Testis (tissue), 3 donors: ENCODE measurements around the gene MOCS2. TPM values are rescaled to one million over a fixed set of nuclear protein-coding genes. Genes with fewer than 3 reads are reported as not detected.

Experiments
- DNase-seq: peaks from one replicate; pipeline ENCODE4 v3.0.0-alpha.2; 2019
- H3K27ac ChIP-seq, 2 donors: fragments of 200-600 bp; sonication (generic); one replicate each; pipeline ENCODE4 v1.5.1; 2019
- H3K27me3 ChIP-seq: fragments of 200-600 bp; sonication (generic); one replicate; pipeline ENCODE4 v1.5.1; 2019
- H3K36me3 ChIP-seq: fragments of 200-600 bp; sonication (generic); one replicate; pipeline ENCODE4 v1.5.1; 2017; ENCODE audit warnings: low read depth; ENCODE audit errors: missing control alignments
- H3K4me1 ChIP-seq: fragments of 200-600 bp; sonication (generic); one replicate; pipeline ENCODE4 v1.5.1; 2019
- H3K4me3 ChIP-seq, 2 donors: fragments of 200-600 bp; sonication (generic); one replicate each; pipeline ENCODE4 v1.5.1; 2017 to 2019
- H3K9me3 ChIP-seq: fragments of 200-600 bp; sonication (generic); one replicate; pipeline ENCODE4 v1.5.1; 2017
- POLR2A ChIP-seq: fragments of 450-650 bp; IDR thresholded peaks from one replicate; pipeline ENCODE4 v1.6.1; 2017; ENCODE audit warnings: antibody characterized with exemption, mild to moderate bottlenecking, moderate library complexity
- WGBS, 2 donors: methylation state at CpG; one replicate each; pipeline ENCODE4 v1.1.5; 2018; 5-methylcytosine and 5-hydroxymethylcytosine counted together
- intact Hi-C: fragments of 100-400 bp; cut with DNase I; formaldehyde crosslinking; loops from one replicate; pipeline ENCODE4 v1.15.1; 2023; ENCODE audit warnings: low total_unique reads
- polyA plus RNA-seq: library from polyadenylated mRNA; stranded (reverse); fragments of 350-450 nt; fragmentation: Illumina TruSeq; extraction: RNeasy Lipid Tissue Mini Kit (QIAGEN cat#74804); gene quantifications from one replicate; pipeline ENCODE4 v1.2.3, GENCODE V29; 2014; ENCODE audit warnings: low read depth, low replicate concordance; ENCODE audit not compliant: insufficient read depth
- total RNA-seq, 2 donors: library from RNA; depleted of rRNA; stranded (reverse); fragments of >200 nt; gene quantifications; one replicate each; pipeline ENCODE4 v1.2.3, GENCODE V29; 2016
- TF ChIP-seq, protein P1 (sequence below), 3 experiments: fragments of 450-650 bp in 2 of 3; fragments of 200-600 bp in 1 of 3; sonication (generic) in 1 of 3; IDR thresholded peaks; one replicate each; pipeline ENCODE4 v1.5.1; 2016 to 2019; ENCODE audit warnings: antibody characterized with exemption in 3 of 3, mild to moderate bottlenecking in 2 of 3, moderate library complexity in 1 of 3

Gene MOCS2
- total and polyA plus RNA-seq, 3 donors from 2014 or later: 39.6 to 46.1 (median 45.6) TPM

DNA sequence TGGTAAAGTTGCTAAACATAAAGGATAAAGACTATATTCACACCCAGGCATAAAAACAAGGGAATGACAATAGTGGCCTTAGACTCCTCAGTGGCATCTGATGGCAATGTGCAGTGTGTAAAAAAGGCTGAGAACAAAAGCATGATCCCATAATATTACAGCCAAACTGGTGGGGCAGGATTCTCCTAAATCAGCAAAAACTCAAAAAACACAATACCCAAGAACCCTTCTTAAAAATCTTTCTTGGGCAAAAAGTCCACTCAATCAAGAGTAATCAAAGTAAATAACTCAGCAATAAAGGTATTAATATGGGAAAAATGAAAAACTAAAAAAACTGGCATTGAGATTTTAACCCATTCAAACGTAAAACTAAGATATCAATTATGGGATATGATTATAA is 1.6 kb upstream of the MOCS2 start:
- no peak for DNase-seq
- Histone ChIP-seq H3K4me3 (no peak overlapping the region), H3K27ac (no peak overlapping the region), H3K9me3 (no peaks in the 10 kb centered on the region), H3K36me3 (no peaks in the 10 kb centered on the region), H3K4me1 (peaks cover 7% of the 10 kb centered on the region), H3K27me3 (no peaks in the 10 kb centered on the region)
- WGBS, 2 donors: 87 to 91% methylated on average over 1 of the region's 1 CpG
- intact Hi-C loops: no loop called here
- TF ChIP-seq, protein P1, sequence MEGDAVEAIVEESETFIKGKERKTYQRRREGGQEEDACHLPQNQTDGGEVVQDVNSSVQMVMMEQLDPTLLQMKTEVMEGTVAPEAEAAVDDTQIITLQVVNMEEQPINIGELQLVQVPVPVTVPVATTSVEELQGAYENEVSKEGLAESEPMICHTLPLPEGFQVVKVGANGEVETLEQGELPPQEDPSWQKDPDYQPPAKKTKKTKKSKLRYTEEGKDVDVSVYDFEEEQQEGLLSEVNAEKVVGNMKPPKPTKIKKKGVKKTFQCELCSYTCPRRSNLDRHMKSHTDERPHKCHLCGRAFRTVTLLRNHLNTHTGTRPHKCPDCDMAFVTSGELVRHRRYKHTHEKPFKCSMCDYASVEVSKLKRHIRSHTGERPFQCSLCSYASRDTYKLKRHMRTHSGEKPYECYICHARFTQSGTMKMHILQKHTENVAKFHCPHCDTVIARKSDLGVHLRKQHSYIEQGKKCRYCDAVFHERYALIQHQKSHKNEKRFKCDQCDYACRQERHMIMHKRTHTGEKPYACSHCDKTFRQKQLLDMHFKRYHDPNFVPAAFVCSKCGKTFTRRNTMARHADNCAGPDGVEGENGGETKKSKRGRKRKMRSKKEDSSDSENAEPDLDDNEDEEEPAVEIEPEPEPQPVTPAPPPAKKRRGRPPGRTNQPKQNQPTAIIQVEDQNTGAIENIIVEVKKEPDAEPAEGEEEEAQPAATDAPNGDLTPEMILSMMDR (IDR thresholded peaks at IDR 0.05): no peak
- no peak for TF ChIP-seq POLR2A

DNA sequence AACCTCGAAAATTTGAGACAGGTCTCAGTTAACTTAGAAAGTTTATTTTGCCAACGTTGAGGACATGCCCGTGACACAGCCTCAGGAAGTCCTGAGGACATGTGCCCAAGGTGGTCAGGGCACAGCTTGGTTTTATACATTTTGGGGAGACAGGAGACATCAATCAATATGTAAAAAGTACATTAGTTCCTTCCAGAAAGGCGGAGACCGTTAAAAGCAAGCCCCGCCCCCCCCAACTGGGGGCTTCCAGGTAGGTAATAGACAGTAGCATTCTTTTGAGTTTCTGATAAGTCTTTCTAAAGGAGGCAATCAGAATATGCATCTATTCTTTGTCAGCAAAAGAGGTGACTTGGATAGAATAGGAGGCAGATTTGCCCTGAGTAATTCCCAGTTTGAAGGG is 599 bp upstream of the MOCS2 start:
- no peak for DNase-seq
- H3K36me3 ChIP-seq: no peaks in the 10 kb centered on the region
- no peak for TF ChIP-seq POLR2A
- TF ChIP-seq, protein P1 (IDR thresholded peaks at IDR 0.05): no peak
- H3K4me3 ChIP-seq: peak overlapping the region; percentile 59 to 84
- intact Hi-C loops: no loop called here
- peaks cover 7% of the 10 kb centered on the region for H3K4me1 ChIP-seq
- H3K27ac ChIP-seq: peak overlapping the region; percentile 78 to 79
- no peaks in the 10 kb centered on the region for H3K27me3 ChIP-seq
- WGBS, 2 donors: 14% methylated on average over 6 of the region's 6 CpGs
- H3K9me3 ChIP-seq: no peaks in the 10 kb centered on the region

DNA sequence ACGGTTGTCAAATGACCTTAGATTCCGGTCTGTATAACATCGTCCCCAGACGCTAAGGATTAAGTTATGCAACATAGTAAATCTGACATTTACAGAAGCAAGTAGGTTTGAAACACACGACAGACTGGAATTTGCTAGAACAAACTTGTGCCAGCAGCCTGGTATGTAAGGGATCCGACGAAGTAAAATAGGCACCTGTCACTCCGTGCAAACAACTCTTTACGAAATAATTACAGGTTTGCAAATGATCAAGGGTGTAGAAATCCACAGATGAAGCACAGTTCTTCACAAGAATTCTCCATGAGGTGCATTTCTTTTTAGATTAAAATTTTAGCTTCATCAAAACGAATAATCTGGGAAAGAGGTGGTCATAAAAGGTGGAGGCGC is 508 bp downstream of the MOCS2 start:
- no peaks in the 10 kb centered on the region for H3K27me3 ChIP-seq

DNA sequence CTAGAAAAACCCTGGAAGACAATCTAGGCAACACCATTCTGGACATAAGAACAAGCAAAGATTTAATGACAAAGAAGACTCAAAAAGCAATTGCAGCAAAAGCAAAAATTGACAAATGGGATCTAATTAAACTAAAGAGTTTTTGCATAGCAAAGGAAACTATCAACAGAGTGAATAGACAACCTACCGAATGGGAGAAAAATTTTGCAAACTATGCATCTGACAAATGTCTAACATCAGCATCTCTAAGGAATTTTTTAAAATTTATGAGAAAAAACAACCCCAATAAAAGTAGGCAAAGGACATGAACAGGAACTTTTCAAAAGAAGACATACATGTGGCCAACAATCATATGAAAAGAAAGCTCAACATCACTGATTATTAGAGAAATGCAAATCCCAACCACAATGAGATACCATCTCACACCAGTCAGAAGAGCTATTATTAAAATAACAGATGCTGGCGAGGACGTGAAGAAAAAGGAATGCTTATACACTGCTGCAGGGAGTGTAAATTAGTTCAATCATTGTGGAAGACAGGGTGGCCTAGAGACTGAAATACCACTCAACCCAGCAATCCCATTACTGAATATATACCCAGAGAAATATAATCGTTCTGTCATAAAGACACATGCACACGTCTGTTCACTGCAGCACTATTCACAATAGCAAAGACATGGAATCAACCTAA is 3.8 kb downstream of the MOCS2 start:
- no peak for TF ChIP-seq POLR2A
- TF ChIP-seq, protein P1 (IDR thresholded peaks at IDR 0.05): no peak
- 76 to 87% methylated on average over 5 of the region's 5 CpGs for WGBS, 2 donors
- H3K9me3 ChIP-seq: no peaks in the 10 kb centered on the region
- no peaks in the 10 kb centered on the region for H3K36me3 ChIP-seq
- no peaks in the 10 kb centered on the region for H3K27me3 ChIP-seq
- H3K4me3 ChIP-seq: no peak overlapping the region
- intact Hi-C loops: loop anchor here (10.0 kb wide), 1 partner anchor 151 kb away; no protein-coding TSS in a partner anchor
- H3K27ac ChIP-seq: no peak overlapping the region
- peaks cover 7% of the 10 kb centered on the region for H3K4me1 ChIP-seq
- no peak for DNase-seq

More for the DNA sequence above, 508 bp downstream of the MOCS2 start:
- WGBS, 2 donors: 0 to 1% methylated on average over 11 of the region's 11 CpGs
- DNase-seq: peak; percentile 25
- Histone ChIP-seq H3K4me3 (peak overlapping the region; percentile 59 to 84), H3K27ac (peak overlapping the region; percentile 78 to 79), H3K4me1 (peaks cover 7% of the 10 kb centered on the region), H3K9me3 (no peaks in the 10 kb centered on the region), H3K36me3 (no peaks in the 10 kb centered on the region)
- no peak for TF ChIP-seq POLR2A
- TF ChIP-seq, protein P1 (IDR thresholded peaks at IDR 0.05): no peak
- intact Hi-C loops: loop anchor here (10.0 kb wide), 1 partner anchor 154 kb away; no protein-coding TSS in a partner anchor

DNA sequence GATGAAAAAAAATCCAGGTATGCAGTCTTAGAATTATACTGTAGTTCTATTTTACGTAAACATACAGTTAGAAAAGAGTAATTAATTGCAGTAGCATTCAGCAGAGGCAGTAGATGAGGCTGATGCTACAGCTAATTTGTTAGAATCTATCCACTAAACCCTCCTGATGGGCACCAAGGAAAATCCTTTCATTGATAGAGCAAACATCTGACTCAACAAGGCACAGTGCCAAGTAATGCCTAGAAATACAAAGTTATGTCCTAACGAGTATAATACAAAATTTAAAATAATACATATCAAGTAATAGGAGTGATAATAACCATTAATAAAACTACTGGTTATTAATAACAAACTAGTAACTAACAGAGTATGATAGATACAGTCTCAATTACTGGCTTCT is 9.0 kb downstream of the MOCS2 start:
- intact Hi-C loops: loop anchor here (10.0 kb wide), 1 partner anchor 146 kb away; no protein-coding TSS in a partner anchor

More for the DNA sequence above, 9.0 kb downstream of the MOCS2 start:
- WGBS, 2 donors: 82 to 84% methylated on average over 2 of the region's 2 CpGs
- no peaks in the 10 kb centered on the region for H3K9me3 ChIP-seq
- no peak overlapping the region for H3K4me3 ChIP-seq
- H3K36me3 ChIP-seq: no peaks in the 10 kb centered on the region
- no peak for DNase-seq
- no peaks in the 10 kb centered on the region for H3K4me1 ChIP-seq
- no peaks in the 10 kb centered on the region for H3K27me3 ChIP-seq
- no peak for TF ChIP-seq POLR2A
- TF ChIP-seq, protein P1 (IDR thresholded peaks at IDR 0.05): no peak
- no peak overlapping the region for H3K27ac ChIP-seq
